Inferior parietal cortex (tissue), 1 donor: Measurements from ENCODE around the gene SLC39A6.
"Not testable (repeated sequence)": the region's sequence is repeated elsewhere in the genome, so short reads cannot be mapped to it uniquely, and the experiment has no call there.

ENCODE experiments used
- DNase-seq: peaks from one replicate; pipeline ENCODE4 v3.0.0-alpha.2; 2016; ENCODE audit errors: extremely low spot score

SLC39A6 gene

GRCh38 chr18:36129300-36130038, at the start of gene SLC39A6, which contains the start of gene ELP2:
Gene SLC39A6 (minus strand): TSS chr18:36129340. CDS start chr18:36127007, 2,333 bp downstream.
Gene ELP2 (plus strand): TSS chr18:36129899. CDS start chr18:36129934, 35 bp downstream.
- peak; percentile 94 for DNase-seq

- DNase-seq = no peak
These were observed 48.8 kb upstream of the SLC39A6 start for GRCh38 chr18:36177913-36178312.

- no peak for DNase-seq
These were observed 47.6 kb upstream of the SLC39A6 start for GRCh38 chr18:36176711-36177110.

- no peak for DNase-seq
These were observed 47.0 kb upstream of the SLC39A6 start for GRCh38 chr18:36176177-36176584.

- DNase-seq = no peak
These were observed 46.3 kb upstream of the SLC39A6 start for GRCh38 chr18:36175481-36175880.

GRCh38 chr18:36169938-36170337, 40.8 kb upstream of the SLC39A6 start:
- no peak for DNase-seq

GRCh38 chr18:36168296-36168695, 39.2 kb upstream of the SLC39A6 start:
- not testable (repeated sequence) for DNase-seq

GRCh38 chr18:36167692-36168218, 38.6 kb upstream of the SLC39A6 start:
- DNase-seq = no peak

- DNase-seq = no peak
These were observed 33.8 kb upstream of the SLC39A6 start for GRCh38 chr18:36162981-36163380.

- DNase-seq = no peak
These were observed 31.8 kb upstream of the SLC39A6 start for GRCh38 chr18:36160959-36161371.

- peak; percentile 6 for DNase-seq
These were observed 29.2 kb upstream of the SLC39A6 start for GRCh38 chr18:36158266-36158867.

- DNase-seq = no peak
These were observed 28.3 kb upstream of the SLC39A6 start for GRCh38 chr18:36157441-36157840.

GRCh38 chr18:36155851-36156757, 27.0 kb upstream of the SLC39A6 start:
- DNase-seq = no peak

- no peak for DNase-seq
These were observed 24.6 kb upstream of the SLC39A6 start for GRCh38 chr18:36153771-36154170.

GRCh38 chr18:36153203-36153602, 24.1 kb upstream of the SLC39A6 start:
- DNase-seq = no peak

GRCh38 chr18:36152781-36153180, 23.6 kb upstream of the SLC39A6 start:
- DNase-seq = no peak

- DNase-seq = no peak
These were observed 20.6 kb upstream of the SLC39A6 start for GRCh38 chr18:36149514-36150289.

- DNase-seq = no peak
These were observed 14.3 kb upstream of the SLC39A6 start for GRCh38 chr18:36143391-36143790.

GRCh38 chr18:36142751-36143150, 13.6 kb upstream of the SLC39A6 start:
- no peak for DNase-seq

- DNase-seq = no peak
These were observed 12.4 kb upstream of the SLC39A6 start for GRCh38 chr18:36141576-36141975.

- DNase-seq = no peak
These were observed 10.1 kb upstream of the SLC39A6 start for GRCh38 chr18:36139245-36139644.
